GM12801 (cell line): ENCODE data around the gene SLC22A7.

Experiments
- TF ChIP-seq, protein P1 (sequence below): IDR thresholded peaks from one replicate; pipeline ENCODE4 v1.5.1; 2011; ENCODE audit warnings: control low read depth; ENCODE audit not compliant: insufficient read length; ENCODE audit errors: extremely low read depth

SLC22A7 gene

DNA sequence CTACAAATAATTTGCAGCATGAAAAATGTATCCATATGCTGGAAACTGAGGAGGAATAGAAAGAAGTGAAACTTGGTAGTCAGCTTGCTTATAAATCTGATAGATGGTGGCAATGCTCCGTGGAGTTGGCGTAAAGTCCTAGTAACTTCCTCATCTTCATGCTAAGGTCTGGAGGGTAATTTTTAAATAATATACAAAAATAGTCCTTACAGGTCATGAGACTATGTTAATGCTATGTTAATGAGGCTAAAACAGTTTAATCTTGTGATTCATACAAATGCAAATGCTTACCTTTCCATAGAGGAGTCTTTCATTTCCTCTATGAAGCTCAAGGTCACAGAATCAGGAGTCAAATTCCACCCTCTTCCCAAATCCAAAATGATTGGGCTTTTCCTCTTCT, 20.0 kb downstream of the SLC22A7 start:
- TF ChIP-seq, protein P1, sequence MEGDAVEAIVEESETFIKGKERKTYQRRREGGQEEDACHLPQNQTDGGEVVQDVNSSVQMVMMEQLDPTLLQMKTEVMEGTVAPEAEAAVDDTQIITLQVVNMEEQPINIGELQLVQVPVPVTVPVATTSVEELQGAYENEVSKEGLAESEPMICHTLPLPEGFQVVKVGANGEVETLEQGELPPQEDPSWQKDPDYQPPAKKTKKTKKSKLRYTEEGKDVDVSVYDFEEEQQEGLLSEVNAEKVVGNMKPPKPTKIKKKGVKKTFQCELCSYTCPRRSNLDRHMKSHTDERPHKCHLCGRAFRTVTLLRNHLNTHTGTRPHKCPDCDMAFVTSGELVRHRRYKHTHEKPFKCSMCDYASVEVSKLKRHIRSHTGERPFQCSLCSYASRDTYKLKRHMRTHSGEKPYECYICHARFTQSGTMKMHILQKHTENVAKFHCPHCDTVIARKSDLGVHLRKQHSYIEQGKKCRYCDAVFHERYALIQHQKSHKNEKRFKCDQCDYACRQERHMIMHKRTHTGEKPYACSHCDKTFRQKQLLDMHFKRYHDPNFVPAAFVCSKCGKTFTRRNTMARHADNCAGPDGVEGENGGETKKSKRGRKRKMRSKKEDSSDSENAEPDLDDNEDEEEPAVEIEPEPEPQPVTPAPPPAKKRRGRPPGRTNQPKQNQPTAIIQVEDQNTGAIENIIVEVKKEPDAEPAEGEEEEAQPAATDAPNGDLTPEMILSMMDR: no peak

DNA sequence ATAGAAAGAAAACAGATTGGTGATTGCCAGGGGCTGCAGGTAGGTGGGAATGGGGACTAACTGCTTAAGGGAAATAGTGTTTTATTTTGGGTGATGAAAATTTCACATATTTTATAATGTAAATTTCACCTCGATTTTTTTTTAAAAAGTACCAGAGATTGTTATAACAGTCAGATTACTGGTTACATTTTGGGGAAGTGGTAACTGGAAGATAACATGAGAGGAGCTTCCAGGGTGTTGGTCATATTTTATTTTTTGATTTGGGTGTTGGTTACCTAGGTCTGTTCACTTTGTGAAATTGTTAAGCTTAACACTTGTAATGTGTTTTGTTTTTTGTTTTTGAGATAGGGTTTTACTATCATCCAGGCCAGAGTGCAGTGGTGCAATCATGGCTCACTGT, 27.8 kb downstream of the SLC22A7 start:
- TF ChIP-seq, protein P1: no peak

DNA sequence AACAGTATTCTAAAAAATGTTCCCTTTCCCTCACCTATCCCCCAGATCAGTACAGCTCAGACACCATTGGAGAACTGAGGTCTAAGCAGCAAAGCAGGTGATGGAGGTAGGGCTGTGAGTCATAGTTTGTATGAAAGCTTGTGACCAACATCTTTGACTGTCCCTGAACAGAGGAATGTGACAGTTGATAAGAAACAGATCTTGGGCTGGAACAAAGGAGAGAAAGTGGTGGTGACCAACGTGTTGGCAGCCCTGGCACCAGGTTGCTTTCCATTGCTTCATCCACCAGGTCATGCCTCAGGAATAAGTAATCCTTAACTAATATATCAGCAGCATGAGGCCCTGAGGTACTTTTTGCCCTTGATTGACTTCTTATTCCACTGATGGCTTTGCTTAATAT, 30.5 kb downstream of the SLC22A7 start:
- TF ChIP-seq, protein P1: no peak

DNA sequence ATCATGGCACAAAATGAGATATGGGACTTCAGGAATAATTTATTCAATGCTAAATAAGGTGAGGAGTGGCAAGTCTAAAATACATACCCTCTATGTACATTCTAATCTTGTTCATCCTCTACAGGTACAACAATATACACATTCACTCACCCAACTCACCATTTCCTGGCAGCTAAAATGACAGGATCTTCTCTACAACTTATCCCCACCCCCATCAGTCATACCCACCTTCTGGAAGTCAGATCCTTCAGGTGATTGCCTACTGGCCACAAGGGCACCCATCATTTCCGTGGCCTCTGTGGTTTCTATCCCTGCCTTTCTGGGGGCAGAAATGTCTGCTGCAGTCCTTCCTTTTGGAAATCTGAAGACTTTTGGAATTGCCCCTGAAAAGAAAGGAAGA, 33.4 kb downstream of the SLC22A7 start:
- TF ChIP-seq, protein P1: no peak

DNA sequence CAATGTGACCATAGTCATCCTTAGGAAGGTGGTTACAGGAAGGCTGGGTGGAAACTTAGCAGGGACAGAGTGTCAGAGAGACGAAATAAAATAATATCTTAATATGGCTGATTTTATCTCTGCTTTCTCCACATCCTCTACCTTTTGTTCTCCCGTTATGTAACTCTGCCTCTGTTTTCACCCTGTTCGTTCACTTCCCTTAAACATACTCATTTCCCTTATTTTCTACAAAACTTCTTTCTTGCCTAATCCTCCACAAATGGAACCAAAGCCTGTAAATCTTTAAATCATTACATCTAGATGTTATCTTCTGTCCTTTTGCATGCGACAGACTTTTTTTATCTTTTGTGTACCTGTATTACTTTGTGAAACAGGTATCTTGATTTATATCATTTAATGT, 33.8 kb downstream of the SLC22A7 start:
- TF ChIP-seq, protein P1: no peak

DNA sequence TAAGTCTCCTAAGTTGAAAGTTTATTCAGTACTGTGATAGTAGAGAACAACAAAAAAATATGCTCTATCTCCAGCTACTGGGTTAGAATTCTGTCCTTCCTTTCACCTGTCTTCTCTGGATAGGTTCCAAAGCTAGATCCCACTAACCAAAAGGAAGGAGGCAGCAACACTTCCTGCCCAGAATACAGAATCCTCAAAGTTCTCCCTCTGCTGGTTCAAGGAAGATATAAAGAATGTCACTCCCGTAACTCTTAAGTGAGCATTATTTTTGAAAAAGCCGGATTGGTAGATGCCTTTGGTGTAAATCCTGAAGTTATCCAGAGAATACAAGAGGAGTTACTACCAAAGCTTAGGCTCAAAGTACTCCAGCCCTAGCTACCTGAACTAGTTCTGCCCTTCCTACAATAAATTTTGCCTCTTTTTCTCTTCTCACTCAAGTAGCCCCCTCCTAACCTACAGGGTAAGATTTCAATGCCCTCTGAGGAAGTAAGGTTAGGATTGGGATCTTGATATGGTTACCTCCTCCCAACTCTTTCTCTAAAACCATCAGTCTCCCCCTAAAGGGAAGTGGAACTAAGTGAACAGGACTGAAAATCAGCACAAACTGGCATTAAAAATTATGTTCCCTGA, 36.5 kb downstream of the SLC22A7 start:
- TF ChIP-seq, protein P1: no peak

DNA sequence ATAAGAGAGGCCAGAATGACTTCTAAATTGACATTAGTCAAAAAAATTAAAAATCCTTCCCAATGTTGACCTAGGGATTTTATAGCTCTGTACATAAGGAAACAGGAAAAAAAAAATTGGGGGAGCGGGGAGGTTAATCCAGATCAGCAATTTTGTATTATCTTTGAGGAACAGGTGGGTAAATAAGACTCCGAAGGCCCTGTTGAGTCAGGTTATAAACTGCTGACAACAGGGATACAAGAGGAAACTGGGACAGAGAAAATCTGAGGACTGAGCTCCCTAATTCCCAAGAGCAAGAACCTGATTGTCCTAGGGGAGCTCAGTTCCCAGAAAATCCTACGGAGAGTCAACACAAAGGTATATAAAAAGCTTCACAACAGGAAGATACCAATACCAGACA, 37.4 kb downstream of the SLC22A7 start:
- TF ChIP-seq, protein P1: no peak
